ENCODE results near the gene UNKL.

Gene UNKL

GRCh38 chr16:1348926-1349325, 65.6 kb downstream of the UNKL start:
- no peak for TF ChIP-seq FOXP2 (optimal IDR thresholded peaks at IDR 0.05; ENCODE audit: borderline replicate concordance, extremely low read depth, extremely low read length, insufficient read depth)
- no peak for TF ChIP-seq TAF1 (IDR thresholded peaks at IDR 0.05; ENCODE audit: borderline replicate concordance, insufficient read depth, low read length)
- no peak for TF ChIP-seq REST (IDR thresholded peaks at IDR 0.05; ENCODE audit: insufficient read depth in 1 of 2, low read depth in 2 of 2, low read length in 2 of 2)
- TF ChIP-seq POLR2AphosphoS5 (IDR thresholded peaks at IDR 0.05; ENCODE audit: low read depth, low read length): no peak
- TF ChIP-seq SIN3A (IDR thresholded peaks at IDR 0.05; ENCODE audit: borderline replicate concordance, insufficient read depth, low read length): no peak

- TF ChIP-seq POLR2AphosphoS5 (IDR thresholded peaks at IDR 0.05; ENCODE audit: low read depth, low read length) (no peak), FOXP2 (optimal IDR thresholded peaks at IDR 0.05; ENCODE audit: borderline replicate concordance, extremely low read depth, extremely low read length, insufficient read depth) (no peak), REST (IDR thresholded peaks at IDR 0.05; ENCODE audit: insufficient read depth in 1 of 2, low read depth in 2 of 2, low read length in 2 of 2) (no peak), TAF1 (IDR thresholded peaks at IDR 0.05; ENCODE audit: borderline replicate concordance, insufficient read depth, low read length) (no peak), SIN3A (IDR thresholded peaks at IDR 0.05; ENCODE audit: borderline replicate concordance, insufficient read depth, low read length) (no peak)
Observed at GRCh38 chr16:1348441-1348840, 66.1 kb downstream of the UNKL start.

GRCh38 chr16:1347962-1348361, 66.5 kb downstream of the UNKL start:
- TF ChIP-seq TAF1 (IDR thresholded peaks at IDR 0.05; ENCODE audit: borderline replicate concordance, insufficient read depth, low read length): no peak
- no peak for TF ChIP-seq FOXP2 (optimal IDR thresholded peaks at IDR 0.05; ENCODE audit: borderline replicate concordance, extremely low read depth, extremely low read length, insufficient read depth)
- no peak for TF ChIP-seq SIN3A (IDR thresholded peaks at IDR 0.05; ENCODE audit: borderline replicate concordance, insufficient read depth, low read length)
- no peak for TF ChIP-seq REST (IDR thresholded peaks at IDR 0.05; ENCODE audit: insufficient read depth in 1 of 2, low read depth in 2 of 2, low read length in 2 of 2)
- TF ChIP-seq POLR2AphosphoS5 (IDR thresholded peaks at IDR 0.05; ENCODE audit: low read depth, low read length): no peak

- no peak for TF ChIP-seq REST (IDR thresholded peaks at IDR 0.05; ENCODE audit: insufficient read depth in 1 of 2, low read depth in 2 of 2, low read length in 2 of 2)
- TF ChIP-seq SIN3A (IDR thresholded peaks at IDR 0.05; ENCODE audit: borderline replicate concordance, insufficient read depth, low read length): no peak
- no peak for TF ChIP-seq POLR2AphosphoS5 (IDR thresholded peaks at IDR 0.05; ENCODE audit: low read depth, low read length)
- no peak for TF ChIP-seq FOXP2 (optimal IDR thresholded peaks at IDR 0.05; ENCODE audit: borderline replicate concordance, extremely low read depth, extremely low read length, insufficient read depth)
- no peak for TF ChIP-seq TAF1 (IDR thresholded peaks at IDR 0.05; ENCODE audit: borderline replicate concordance, insufficient read depth, low read length)
Observed at GRCh38 chr16:1347286-1347855, 67.1 kb downstream of the UNKL start.
